Ascending aorta (tissue), 2 donors: ENCODE measurements around the gene SHLD1. TPM values are rescaled to one million over a fixed set of nuclear protein-coding genes. Genes with fewer than 3 reads are reported as not detected.

Experiments used
- DNase-seq, 2 donors: peaks; one replicate each; pipeline ENCODE4 v3.0.0-alpha.2; 2019; ENCODE audit warnings: low spot score in 2 of 2
- H3K27ac ChIP-seq, 2 donors: fragments of 200-600 bp; sonication (generic); one replicate each; pipeline ENCODE4 v1.5.1; 2016 to 2017; ENCODE audit warnings: mild to moderate bottlenecking in 1 of 2
- H3K27me3 ChIP-seq: fragments of 200-600 bp; sonication (generic); one replicate; pipeline ENCODE4 v1.5.1; 2017
- H3K36me3 ChIP-seq, 2 donors: fragments of 200-600 bp; sonication (generic); one replicate each; pipeline ENCODE4 v1.5.1; 2016
- H3K4me1 ChIP-seq, 2 donors: fragments of 200-600 bp; sonication (generic); one replicate each; pipeline ENCODE4 v1.5.1; 2016 to 2017; ENCODE audit warnings: mild to moderate bottlenecking in 1 of 2
- H3K4me3 ChIP-seq, 2 donors: fragments of 200-600 bp; sonication (generic); one replicate each; pipeline ENCODE4 v1.5.1; 2016 to 2017; ENCODE audit warnings: mild to moderate bottlenecking in 1 of 2
- H3K9me3 ChIP-seq, 2 donors: fragments of 200-600 bp; sonication (generic); one replicate each; pipeline ENCODE4 v1.5.1; 2016
- intact Hi-C: fragments of 100-400 bp; cut with DNase I; formaldehyde crosslinking; loops from one replicate; pipeline ENCODE4 v1.15.1; 2023
- total RNA-seq: library from RNA; depleted of rRNA; stranded (reverse); fragments of >200 nt; gene quantifications from one replicate; pipeline ENCODE4 v1.1.0, GENCODE V29; 2016
- TF ChIP-seq, protein P1 (sequence below), 3 experiments: fragments of 200-600 bp in 2 of 3; fragments of 450-650 bp in 1 of 3; sonication (generic) in 2 of 3; IDR thresholded peaks; one replicate each; pipeline ENCODE4 v1.5.1; 2016 to 2019; ENCODE audit warnings: antibody characterized with exemption in 3 of 3, mild to moderate bottlenecking in 1 of 3, moderate library complexity in 1 of 3

Gene SHLD1
- total RNA-seq, 1 donor from 2014 or later, result not detected

DNA sequence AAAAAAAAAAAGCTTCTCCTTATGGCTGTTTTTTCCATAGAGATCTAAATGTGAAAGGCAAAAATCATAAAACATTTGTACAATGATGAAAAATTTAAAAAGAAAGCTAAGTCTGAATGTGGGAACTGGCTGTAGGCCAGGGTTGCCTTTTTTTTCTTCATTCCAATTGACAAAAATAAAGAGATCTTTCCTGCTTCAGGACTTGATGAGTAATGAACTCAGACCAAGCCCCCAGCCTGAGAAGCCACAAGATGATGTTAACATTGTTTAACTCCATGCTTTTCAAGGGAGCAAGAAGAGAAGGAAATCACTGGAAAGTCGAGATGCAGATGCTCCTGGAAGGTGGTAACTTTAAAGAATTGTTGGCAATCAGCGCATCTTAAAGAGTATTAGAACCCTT is 158.8 kb downstream of the SHLD1 start:
- Histone ChIP-seq H3K27me3 (no peaks in the 10 kb centered on the region), H3K9me3 (no peaks in the 10 kb centered on the region), H3K27ac (no peak overlapping the region), H3K4me3 (no peak overlapping the region), H3K4me1 (no peaks in the 10 kb centered on the region), H3K36me3 (no peaks in the 10 kb centered on the region)
- TF ChIP-seq, protein P1, sequence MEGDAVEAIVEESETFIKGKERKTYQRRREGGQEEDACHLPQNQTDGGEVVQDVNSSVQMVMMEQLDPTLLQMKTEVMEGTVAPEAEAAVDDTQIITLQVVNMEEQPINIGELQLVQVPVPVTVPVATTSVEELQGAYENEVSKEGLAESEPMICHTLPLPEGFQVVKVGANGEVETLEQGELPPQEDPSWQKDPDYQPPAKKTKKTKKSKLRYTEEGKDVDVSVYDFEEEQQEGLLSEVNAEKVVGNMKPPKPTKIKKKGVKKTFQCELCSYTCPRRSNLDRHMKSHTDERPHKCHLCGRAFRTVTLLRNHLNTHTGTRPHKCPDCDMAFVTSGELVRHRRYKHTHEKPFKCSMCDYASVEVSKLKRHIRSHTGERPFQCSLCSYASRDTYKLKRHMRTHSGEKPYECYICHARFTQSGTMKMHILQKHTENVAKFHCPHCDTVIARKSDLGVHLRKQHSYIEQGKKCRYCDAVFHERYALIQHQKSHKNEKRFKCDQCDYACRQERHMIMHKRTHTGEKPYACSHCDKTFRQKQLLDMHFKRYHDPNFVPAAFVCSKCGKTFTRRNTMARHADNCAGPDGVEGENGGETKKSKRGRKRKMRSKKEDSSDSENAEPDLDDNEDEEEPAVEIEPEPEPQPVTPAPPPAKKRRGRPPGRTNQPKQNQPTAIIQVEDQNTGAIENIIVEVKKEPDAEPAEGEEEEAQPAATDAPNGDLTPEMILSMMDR (IDR thresholded peaks at IDR 0.05), result no peak
- intact Hi-C loops, result no loop called here
- DNase-seq, result no peak

DNA sequence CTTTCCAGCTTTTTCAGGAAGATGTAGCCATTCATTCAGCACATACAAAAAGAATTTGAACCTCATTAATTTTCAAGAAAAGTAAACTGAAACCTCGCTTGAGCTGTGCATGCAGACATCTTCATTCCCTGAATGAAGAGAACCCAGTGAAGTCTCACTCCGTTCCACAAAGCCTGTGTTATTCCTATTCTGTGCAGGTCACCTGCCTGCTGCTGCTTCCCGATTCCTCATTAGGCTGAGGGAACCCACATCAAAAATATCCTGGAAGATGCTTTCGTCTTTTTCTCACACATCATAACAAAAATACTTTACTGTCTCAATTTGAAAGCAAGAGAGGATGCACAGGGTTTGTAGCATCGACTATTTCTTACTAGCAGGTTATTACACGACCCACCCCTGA is 160.0 kb downstream of the SHLD1 start:
- intact Hi-C loops, result no loop called here

DNA sequence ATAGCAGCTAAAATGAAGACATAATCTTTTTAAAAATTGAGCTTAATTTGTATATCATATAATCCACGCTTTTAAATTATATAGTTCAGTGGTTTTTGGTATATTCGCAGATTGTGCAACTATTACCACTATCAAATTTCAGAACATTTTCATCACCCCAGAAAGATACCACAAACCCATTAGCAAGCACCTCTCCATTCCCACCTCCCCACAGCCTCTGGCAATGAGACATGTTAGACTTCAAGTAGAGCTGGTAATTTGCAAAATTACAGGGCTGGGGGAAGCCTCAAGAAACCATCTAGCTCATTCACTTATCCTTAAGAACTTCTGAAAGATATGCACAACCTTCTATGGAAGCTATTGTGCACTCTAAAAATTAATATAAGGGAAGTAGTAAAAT is 163.0 kb downstream of the SHLD1 start:
- no peak overlapping the region for H3K4me3 ChIP-seq
- TF ChIP-seq, protein P1 (IDR thresholded peaks at IDR 0.05), result no peak
- no peak overlapping the region for H3K27ac ChIP-seq
- no peaks in the 10 kb centered on the region for H3K36me3 ChIP-seq
- H3K4me1 ChIP-seq, result no peaks in the 10 kb centered on the region
- intact Hi-C loops, result no loop called here
- no peaks in the 10 kb centered on the region for H3K9me3 ChIP-seq
- no peak for DNase-seq
- no peaks in the 10 kb centered on the region for H3K27me3 ChIP-seq

More for the DNA sequence above, 160.0 kb downstream of the SHLD1 start:
- no peaks in the 10 kb centered on the region for H3K36me3 ChIP-seq
- no peak overlapping the region for H3K4me3 ChIP-seq
- no peaks in the 10 kb centered on the region for H3K27me3 ChIP-seq
- TF ChIP-seq, protein P1 (IDR thresholded peaks at IDR 0.05), result no peak
- no peaks in the 10 kb centered on the region for H3K4me1 ChIP-seq
- H3K9me3 ChIP-seq, result no peaks in the 10 kb centered on the region
- DNase-seq, result no peak
- no peak overlapping the region for H3K27ac ChIP-seq

Other genes starting within 250 kb of the SHLD1 start
- gene GPCPD1, start 139.4 kb upstream of the SHLD1 start, total RNA-seq, result 12.0 TPM
- gene CHGB, start 161.1 kb downstream of the SHLD1 start, total RNA-seq, result 1.7 TPM
- 7.8 TPM for gene TRMT6, start 200.1 kb downstream of the SHLD1 start, total RNA-seq
- 0.96 TPM for gene MCM8, start 200.3 kb downstream of the SHLD1 start, total RNA-seq